Spleen (tissue), 7 donors: Measurements from ENCODE around the gene OCRL.

ENCODE experiments used
- CTCF ChIP-seq, 11 experiments: fragments of 200-600 bp in 7 of 11; fragments of 450-650 bp in 4 of 11; sonication (generic) in 4 of 11; IDR thresholded peaks in 8 of 11; conservative IDR thresholded peaks in 3 of 11; 1 replicate in 7 of 11; 2 replicates in 4 of 11; pipeline versions ENCODE4 v1.4.0 to v1.8.0; 2016 to 2021; ENCODE audit warnings: antibody characterized with exemption in 11 of 11, inconsistent platforms in 4 of 11, mild to moderate bottlenecking in 1 of 11
- POLR2AphosphoS5 ChIP-seq, 3 donors: sonication (generic); formaldehyde crosslinking; IDR thresholded peaks; one replicate each; pipeline ENCODE4 v1.5.1; 2017; ENCODE audit warnings: antibody characterized with exemption in 3 of 3
- donor health status: DM: no; HTN: no; CAD: no; lungs with moderate emphysema.
- donor health status: DM: no; HTN: no; CAD: no.
- donor health status: DM: no; HTN: no; CAD: no.

- TF ChIP-seq CTCF (IDR thresholded peaks at IDR 0.05 in 8 of 11, conservative IDR thresholded peaks at IDR 0.05 in 3 of 11) (no peak), POLR2AphosphoS5 (IDR thresholded peaks at IDR 0.05) (no peak)
Measured at GRCh38 chrX:129566073-129566472, 26.0 kb downstream of the OCRL start.
